K562 (cell line): ENCODE results near the gene C13orf42. TPM values are rescaled to one million over a fixed set of nuclear protein-coding genes. Genes with fewer than 3 reads are reported as not detected.

Experiments used
- ATAC-seq: fragments of 200-7000 bp; cut with Tn5 transposase; 3 replicates; pipeline ENCODE4 v1.9.1; 2020; ENCODE audit warnings: moderate library complexity
- Bru-seq: library from RNA; stranded (reverse); fragments of 400-500 nt; gene quantifications from one replicate; lab custom pipeline; 2021; lab: Mats Ljungman, UMichigan
- BruChase-seq, 2 experiments: library from RNA; stranded (reverse); fragments of 400-500 nt; gene quantifications; one replicate each; lab custom pipeline; 2021; lab: Mats Ljungman, UMichigan
- BruUV-seq: library from RNA; stranded (reverse); fragments of 400-500 nt; replicated peaks from 2 replicates; lab custom pipeline; 2021; lab: Mats Ljungman, UMichigan
- CTCF ChIA-PET: fragments of 300-600 bp; formaldehyde crosslinking; extraction: SDS; loops from one replicate; lab custom pipeline; 2021; ENCODE audit warnings: low intra/inter-chr PET ratio; lab: Yijun Ruan, JAX
- POLR2A ChIA-PET: fragments of 300-600, 350-650 bp; sonication (Branson Sonifier 250); formaldehyde crosslinking; extraction: SDS; loops from one replicate; lab custom pipeline; 2021; ENCODE audit warnings: antibody characterized with exemption, inconsistent platforms; lab: Yijun Ruan, JAX
- DNase-seq, 4 experiments: peaks; one replicate each; pipeline versions ENCODE4 v3.0.0 to v3.0.0-alpha.2; 2011 to 2018; ENCODE audit warnings: low spot score in 3 of 4, mixed read lengths in 3 of 4; ENCODE audit errors: extremely low read depth in 1 of 4
- FAIRE-seq: peaks from 2 replicates; lab custom pipeline; 2011; peaks lifted over from hg19 to GRCh38; lab: Jason Lieb, UNC
- H2AFZ ChIP-seq: 2 replicates; pipeline ENCODE4 v1.6.0; 2011; ENCODE audit warnings: low read depth, low read length, control low read depth, inconsistent platforms
- H3K27ac ChIP-seq: fragments of 200-600 bp; 3 replicates; pipeline ENCODE4 v1.8.0; 2011; ENCODE audit warnings: low read depth, mild to moderate bottlenecking, control low read depth, inconsistent platforms, low read length, moderate library complexity, mixed read lengths; ENCODE audit errors: extremely low read depth
- H3K27me3 ChIP-seq, 2 experiments: fragments of 300-600 bp in 1 of 2; 2 replicates in 1 of 2; 3 replicates in 1 of 2; pipeline versions ENCODE4 v1.6.0 to v1.8.0; 2011; ENCODE audit warnings: inconsistent platforms in 2 of 2, low read length in 2 of 2, mild to moderate bottlenecking in 1 of 2, mixed read lengths in 1 of 2, moderate library complexity in 1 of 2; ENCODE audit not compliant: control insufficient read depth in 2 of 2, insufficient read depth in 2 of 2
- H3K36me3 ChIP-seq: fragments of 300-600 bp; 3 replicates; pipeline ENCODE4 v1.8.0; 2011; ENCODE audit warnings: mild to moderate bottlenecking, low read length, inconsistent platforms; ENCODE audit not compliant: control insufficient read depth, insufficient read depth
- H3K4me1 ChIP-seq, 2 experiments: fragments of 200-600 bp in 1 of 2; replicated peaks in 1 of 2; 2 replicates in 1 of 2; 3 replicates in 1 of 2; pipeline versions ENCODE4 v1.5.1 to v1.8.0; 2011; ENCODE audit warnings: inconsistent platforms in 2 of 2, low read length in 2 of 2, mild to moderate bottlenecking in 1 of 2, mixed read lengths in 1 of 2, moderate library complexity in 1 of 2; ENCODE audit not compliant: control insufficient read depth in 2 of 2, insufficient read depth in 2 of 2
- H3K4me2 ChIP-seq: 2 replicates; pipeline ENCODE4 v1.6.1; 2011; ENCODE audit warnings: low read length, control low read depth, inconsistent platforms, mixed read lengths; ENCODE audit not compliant: insufficient read depth
- H3K4me3 ChIP-seq: fragments of 200-600 bp; sonication (generic), shearing (Covaris generic); 2 replicates; pipeline ENCODE4 v1.5.1; 2016; ENCODE audit warnings: control low read depth, inconsistent platforms
- H3K79me2 ChIP-seq: fragments of 200-600 bp; 3 replicates; pipeline ENCODE4 v1.8.0; 2011; ENCODE audit warnings: low read length, inconsistent platforms; ENCODE audit not compliant: control insufficient read depth, insufficient read depth
- H3K9ac ChIP-seq, 2 experiments: 2 replicates each; pipeline versions ENCODE4 v1.6.0 to v1.6.1; 2011; ENCODE audit warnings: low read depth in 2 of 2, low read length in 2 of 2, control low read depth in 1 of 2, inconsistent platforms in 1 of 2, mild to moderate bottlenecking in 1 of 2, mixed read lengths in 1 of 2; ENCODE audit not compliant: insufficient read depth in 1 of 2
- H3K9me1 ChIP-seq: one replicate; pipeline ENCODE4 v1.6.0; 2011; ENCODE audit warnings: inconsistent platforms, mild to moderate bottlenecking, low read length, moderate library complexity; ENCODE audit not compliant: control insufficient read depth, insufficient read depth
- H3K9me3 ChIP-seq: replicated peaks from 2 replicates; pipeline ENCODE4 v1.5.1; 2011; ENCODE audit warnings: low read depth, low read length, inconsistent platforms; ENCODE audit not compliant: control insufficient read depth, insufficient read depth
- H4K20me1 ChIP-seq: replicated peaks from 2 replicates; pipeline ENCODE4 v1.6.1; 2011; ENCODE audit warnings: low read length, inconsistent platforms, mixed read lengths; ENCODE audit not compliant: control insufficient read depth, insufficient read depth
- MBD2 ChIP-seq: sonication (generic); IDR thresholded peaks from 2 replicates; pipeline ENCODE4 v1.6.1; 2016; ENCODE audit warnings: low read depth, borderline replicate concordance
- WGBS: fragments of 100-300 bp; shearing (Covaris generic); methylation state at CpG from one replicate; pipeline ENCODE4 v1.1.6; 2016; ENCODE audit warnings: low coverage, mixed read lengths; ENCODE audit not compliant: insufficient coverage; ENCODE audit errors: missing lambda C conversion rate; 5-methylcytosine and 5-hydroxymethylcytosine counted together
- in situ Hi-C: fragments of 300-500 bp; cut with MboI; formaldehyde crosslinking; loops from 4 replicates; pipeline ENCODE4 v1.15.0; 2018; ENCODE audit warnings: inconsistent platforms, mixed read lengths
- intact Hi-C: fragments of 100-400 bp; cut with micrococcal nuclease; formaldehyde crosslinking; loops from 2 replicates; pipeline ENCODE4 v1.14.2; 2022
- long read RNA-seq, 3 experiments: library from polyadenylated mRNA in 2 of 3; library from RNA in 1 of 3; unstranded in 2 of 3; stranded (forward) in 1 of 3; transcript quantifications; one replicate each; pipeline ENCODE4 v2.0.0, GENCODE V29; 2019 to 2022
- polyA minus RNA-seq, 3 experiments: library from RNA; depleted of rRNA, polyadenylated mRNA; stranded (reverse); fragments of >200 nt; gene quantifications; 2 replicates each; pipeline ENCODE4 v1.2.3, GENCODE V29; 2011
- polyA plus RNA-seq, 8 experiments: library from polyadenylated mRNA; depleted of rRNA in 4 of 8; stranded (reverse) in 5 of 8; unstranded in 3 of 8; fragments of >200 nt; fragmentation: Nextera tagmentation in 2 of 8; fragmentation: Illumina TruSeq in 1 of 8; extraction: Ambion mirVana in 2 of 8; extraction: Trizol in 1 of 8; gene quantifications; 2 replicates each; pipeline versions ENCODE4 v1.2.1 to v1.2.3, GENCODE V29; 2011 to 2014; ENCODE audit warnings: inconsistent platforms in 1 of 8, missing spikeins in 1 of 8
- total RNA-seq, 7 experiments: library from RNA; depleted of rRNA in 6 of 7; stranded (reverse); fragments of >200 nt in 6 of 7; fragmentation: Illumina TruSeq in 2 of 7; extraction: Trizol in 2 of 7; gene quantifications; 2 replicates each; pipeline versions ENCODE4 v1.2.1 to v1.2.3, GENCODE V29; 2011 to 2021; ENCODE audit warnings: low replicate concordance in 1 of 7

C13orf42 gene
- total RNA-seq (2011; cell fraction: chromatin; rRNA removed; ENCODE audit: low replicate concordance): not detected in 2 replicates
- total RNA-seq (2011; cell fraction: nucleolus; rRNA removed): not detected in 2 replicates
- total RNA-seq (2011; cell fraction: nucleoplasm; rRNA removed): not detected in 2 replicates
- total RNA-seq (2014; rRNA removed) (0.18 TPM in 1 of 2 replicates, not detected in the other), total RNA-seq (2014; rRNA removed; fragmentation: Illumina TruSeq; extraction: Trizol) (not detected in 2 replicates), total RNA-seq (2015; rRNA removed; fragmentation: Illumina TruSeq; extraction: Trizol) (not detected in 2 replicates), total RNA-seq (2021) (not detected in 2 replicates), polyA plus RNA-seq (2011; rRNA removed) (not detected in 2 replicates), polyA plus RNA-seq (2014; fragmentation: Illumina TruSeq; extraction: Trizol) (not detected in 2 replicates), polyA plus RNA-seq (2014; fragmentation: Nextera tagmentation; extraction: Ambion mirVana) (not detected), polyA plus RNA-seq (2014; rRNA removed) (not detected in 2 replicates), polyA minus RNA-seq (2011; rRNA and poly(A)+ RNA removed) (not detected in 2 replicates), Bru-seq, nascent RNA (percentile 4 among the genes with signal in this experiment), BruChase-seq, experiment 1, labeled RNA remaining after a 2-hour chase (not detected), BruChase-seq, experiment 2, labeled RNA remaining after a 6-hour chase (percentile 4 among the genes with signal in this experiment)
- polyA plus RNA-seq (2011; cell fraction: cytosol; rRNA removed): not detected in 2 replicates
- polyA plus RNA-seq (2011; cell fraction: nucleus; rRNA removed): not detected in 2 replicates
- polyA plus RNA-seq (2012): 0.12 TPM in 1 of 2 replicates, not detected in the other
- polyA minus RNA-seq (2011; cell fraction: cytosol; rRNA and poly(A)+ RNA removed): not detected in 2 replicates
- not detected in 2 replicates for polyA minus RNA-seq (2011; cell fraction: nucleus; rRNA and poly(A)+ RNA removed)
- long read RNA-seq, experiment 1: 0 reads
- long read RNA-seq, experiment 2: 0 reads
- long read RNA-seq, experiment 3: 0 reads

- Histone ChIP-seq H2AFZ (no peak within 1 kb of the TSS), H3K27me3 (peaks cover 17 to 49% of the 10 kb centered on the region in 2 experiments; a peak in 4 of 5 replicates), H3K36me3 (no peaks in the 10 kb centered on the region), H3K79me2 (no peaks in the 10 kb centered on the region), H3K9me3 (no peaks in the 10 kb centered on the region), H3K4me1 (no peaks in the 10 kb centered on the region; a peak in 1 of 5 replicates), H3K4me2 (no peak within 1 kb of the TSS), H3K4me3 (no peak within 1 kb of the TSS), H3K9me1 (no peaks in the 10 kb centered on the region), H3K9ac (no peak within 1 kb of the TSS), H4K20me1 (no peaks in the 10 kb centered on the region), H3K27ac (no peak within 1 kb of the TSS)
- no peak for TF ChIP-seq MBD2
- intact Hi-C loops: no loop called here
- in situ Hi-C loops: no loop called here
- no peak for FAIRE-seq
- DNase-seq: no peak
- BruUV-seq: no TSS peak
- ATAC-seq: no peak
- WGBS: 0% methylated on average over 7 of the region's 9 CpGs
- ChIA-PET CTCF (no interaction called here), POLR2A (interaction anchor here (0.6 to 1.1 kb wide), 4 partner anchors 9 to 684 kb away, joined by 3 to 5 read pairs (median 4); no protein-coding TSS in a partner anchor)
These were observed at the start of gene C13orf42 for GRCh38 chr13:51111174-51111573. Gene C13orf42, minus strand, starts transcription at chr13:51111274. Its CDS starts 65 bp downstream, at chr13:51111209.
